HL-60/S4 treated with phorbol 12-myristate 13-acetate at 8.2 ng/mL for 4 days and 3 days (cell line): Measurements from ENCODE around the gene SLCO1A2.

ENCODE experiments used
- in situ Hi-C: fragments of 300-500 bp; cut with MboI; formaldehyde crosslinking; loops from 2 replicates; pipeline ENCODE4 v1.15.0; 2022; ENCODE audit warnings: low sequenced_read_pairs

The SLCO1A2 gene

GRCh38 chr12:21330682-21331253 is 3.9 kb downstream of the SLCO1A2 start:
- in situ Hi-C loops = no loop called here

DNA sequence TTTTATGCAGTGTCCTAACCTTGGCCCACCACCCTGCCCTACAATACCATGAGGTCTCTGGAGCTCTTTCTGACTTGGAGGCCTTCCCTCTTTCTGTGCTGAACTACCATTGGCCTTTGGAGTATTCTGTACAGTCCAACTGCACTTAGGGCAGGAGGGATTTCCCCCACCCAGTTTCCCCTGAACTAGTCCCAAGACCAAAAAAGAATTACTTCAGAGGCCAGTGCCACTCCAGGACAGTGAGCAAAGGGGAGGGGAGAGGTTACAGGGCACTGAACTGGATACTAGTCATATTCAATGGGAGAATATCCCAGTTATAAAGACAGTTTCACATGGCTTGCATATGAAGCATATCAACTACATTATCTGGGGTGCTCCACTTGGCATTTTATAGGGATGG is 6.1 kb downstream of the SLCO1A2 start:
- in situ Hi-C loops = no loop called here

DNA sequence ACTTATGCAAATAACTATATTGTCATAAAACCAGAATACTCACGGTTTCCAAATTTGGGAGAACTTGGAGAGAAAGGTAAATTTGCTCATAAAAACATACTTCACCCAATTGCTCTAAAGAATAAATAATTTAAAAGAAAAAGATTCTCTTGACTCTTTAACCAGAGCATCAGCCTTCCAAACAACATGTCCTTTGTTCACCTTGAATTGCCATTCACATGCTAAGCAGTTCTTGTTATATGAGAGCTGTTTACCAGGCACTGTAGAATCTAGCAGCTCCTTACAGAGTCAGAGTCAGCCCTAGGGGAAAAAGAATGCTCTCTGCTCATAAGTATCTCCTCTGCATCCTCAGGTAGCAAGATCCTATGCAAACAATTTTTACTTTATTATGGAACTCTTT is 10.2 kb downstream of the SLCO1A2 start:
- in situ Hi-C loops = no loop called here

- in situ Hi-C loops = no loop called here
Measured at GRCh38 chr12:21323736-21324135, 11.0 kb downstream of the SLCO1A2 start.

DNA sequence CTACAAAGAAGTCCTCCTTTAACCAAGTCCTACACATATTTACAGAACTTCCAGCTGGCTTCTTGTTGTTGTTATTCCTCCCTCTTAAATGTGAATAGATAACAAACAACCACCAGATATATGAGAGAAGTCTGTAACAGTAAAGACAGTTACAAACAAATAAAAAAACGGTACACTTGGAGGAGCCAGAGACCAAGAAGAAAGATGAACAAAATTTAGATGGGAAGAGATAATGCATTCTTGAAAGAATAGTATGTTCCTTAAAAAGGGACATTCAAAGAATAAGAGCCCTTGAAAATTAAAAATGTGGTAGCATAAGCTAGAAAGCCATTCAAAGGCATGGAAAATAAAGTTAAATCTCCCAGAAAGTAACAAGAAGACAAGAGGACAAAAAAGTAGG is 25.9 kb downstream of the SLCO1A2 start:
- in situ Hi-C loops = no loop called here

- in situ Hi-C loops = no loop called here
Measured at GRCh38 chr12:21305661-21306060, 29.1 kb downstream of the SLCO1A2 start.

GRCh38 chr12:21300632-21301031 is 34.1 kb downstream of the SLCO1A2 start:
- in situ Hi-C loops = no loop called here

DNA sequence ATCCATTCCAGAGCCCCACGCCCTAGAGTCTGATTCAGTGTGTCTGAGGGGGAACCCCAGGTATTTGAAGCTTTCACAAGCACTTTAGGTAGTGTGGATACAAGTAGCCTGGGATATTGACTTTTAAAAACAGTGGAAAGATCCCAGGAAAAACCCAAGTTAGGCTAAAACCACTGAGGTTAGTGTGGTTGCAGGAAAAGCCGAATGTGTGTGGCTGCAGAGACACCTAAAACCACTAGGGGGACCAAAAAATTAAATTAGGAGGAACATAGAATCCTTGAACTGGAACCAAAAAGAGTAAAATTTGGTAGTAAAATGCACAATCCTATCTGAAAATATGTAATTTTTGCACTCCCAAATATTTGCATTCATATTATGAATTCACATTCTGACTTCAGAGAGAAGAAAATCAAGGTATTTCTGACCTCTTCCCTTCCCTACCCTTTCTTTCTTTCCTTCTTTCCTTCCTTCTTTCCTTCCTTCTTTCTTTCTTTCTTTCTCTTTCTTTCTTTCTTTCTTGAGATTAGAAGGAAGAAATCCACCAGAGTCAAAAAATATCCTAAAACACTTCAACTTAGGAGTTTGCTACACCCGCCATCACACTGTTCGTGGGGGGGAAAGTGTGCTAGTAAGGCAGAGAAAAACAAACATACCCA is 37.8 kb downstream of the SLCO1A2 start:
- in situ Hi-C loops = no loop called here

- in situ Hi-C loops = no loop called here
Measured at GRCh38 chr12:21296348-21296747, 38.4 kb downstream of the SLCO1A2 start.

DNA sequence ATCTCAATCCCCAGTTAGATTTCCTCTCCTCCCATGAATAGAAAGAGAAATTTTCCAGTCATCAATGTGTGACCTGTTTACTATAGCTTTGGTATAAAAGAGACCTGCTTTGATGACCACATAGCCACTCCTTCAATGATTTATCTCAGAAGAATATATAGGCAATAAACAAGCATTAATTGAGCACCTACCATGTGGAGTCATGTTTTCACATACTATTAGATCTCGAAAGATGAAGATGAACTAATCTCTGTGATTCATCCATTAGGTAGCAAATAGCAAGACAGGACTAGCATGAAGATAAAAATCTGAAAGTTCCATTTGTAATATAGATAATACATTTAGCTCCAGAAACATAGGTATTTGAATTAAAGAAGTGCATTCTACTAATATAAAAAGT is 40.5 kb downstream of the SLCO1A2 start:
- in situ Hi-C loops = no loop called here

GRCh38 chr12:21292111-21292510 is 42.6 kb downstream of the SLCO1A2 start:
- in situ Hi-C loops = no loop called here

DNA sequence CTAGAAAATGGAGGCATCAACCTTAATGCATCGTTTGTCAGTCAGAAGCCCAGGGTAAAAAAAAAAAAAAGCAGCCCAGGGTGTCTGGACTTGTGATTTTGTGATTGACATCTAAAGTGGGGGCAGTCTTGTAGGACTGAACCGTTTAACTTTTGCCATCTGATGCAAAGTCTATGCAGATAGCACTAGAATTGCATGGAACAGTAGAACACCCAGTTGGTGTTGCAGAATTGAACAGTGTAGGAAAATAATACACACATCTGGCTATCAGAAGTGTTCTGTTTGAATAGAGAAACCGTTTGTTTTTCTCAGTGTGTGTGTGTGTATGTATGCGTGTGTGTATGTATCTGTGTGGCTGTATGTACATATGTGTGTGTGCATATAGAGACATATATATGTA is 45.0 kb downstream of the SLCO1A2 start:
- in situ Hi-C loops = no loop called here

DNA sequence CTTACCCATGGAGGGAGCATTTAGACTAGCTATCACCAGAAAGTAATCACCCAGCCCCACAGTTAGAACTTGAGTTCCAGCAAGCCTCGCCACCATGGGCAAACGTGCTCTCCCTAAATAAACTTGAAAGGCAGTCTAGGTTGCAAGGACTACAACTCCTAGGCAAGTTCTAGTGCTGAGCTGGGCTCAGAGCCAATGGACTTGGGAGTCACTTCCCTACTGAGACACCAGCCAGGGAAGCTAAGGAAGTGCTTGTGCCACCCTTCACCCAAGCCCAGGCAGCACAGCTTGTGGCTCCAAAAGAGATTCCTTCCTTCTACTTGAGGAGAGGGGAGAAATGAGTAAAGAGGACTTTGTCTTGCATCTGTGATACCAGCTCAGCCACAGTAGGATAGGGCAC is 57.9 kb downstream of the SLCO1A2 start:
- in situ Hi-C loops = no loop called here

GRCh38 chr12:21265932-21266331 is 68.8 kb downstream of the SLCO1A2 start:
- in situ Hi-C loops = no loop called here

DNA sequence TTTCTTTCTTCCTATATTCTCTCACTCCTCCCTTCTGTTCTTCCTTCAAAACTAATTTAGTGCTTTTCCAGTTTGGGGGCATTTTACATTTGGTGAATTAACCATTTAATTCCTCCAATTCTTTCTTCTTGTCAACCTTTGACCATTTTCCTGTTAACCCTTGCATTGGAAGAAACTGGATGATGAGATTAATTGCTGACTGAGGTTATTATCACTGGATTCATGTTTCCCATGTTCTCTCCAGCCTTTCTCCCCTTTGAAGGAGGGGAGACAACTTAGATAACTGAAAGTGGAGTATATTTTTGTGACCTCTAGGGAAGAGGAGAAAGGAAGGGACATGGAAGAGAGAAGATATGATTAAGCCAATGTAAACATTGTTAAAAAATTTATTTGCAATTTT is 70.5 kb downstream of the SLCO1A2 start:
- in situ Hi-C loops = no loop called here

GRCh38 chr12:21257172-21257571 is 77.5 kb downstream of the SLCO1A2 start:
- in situ Hi-C loops = no loop called here

DNA sequence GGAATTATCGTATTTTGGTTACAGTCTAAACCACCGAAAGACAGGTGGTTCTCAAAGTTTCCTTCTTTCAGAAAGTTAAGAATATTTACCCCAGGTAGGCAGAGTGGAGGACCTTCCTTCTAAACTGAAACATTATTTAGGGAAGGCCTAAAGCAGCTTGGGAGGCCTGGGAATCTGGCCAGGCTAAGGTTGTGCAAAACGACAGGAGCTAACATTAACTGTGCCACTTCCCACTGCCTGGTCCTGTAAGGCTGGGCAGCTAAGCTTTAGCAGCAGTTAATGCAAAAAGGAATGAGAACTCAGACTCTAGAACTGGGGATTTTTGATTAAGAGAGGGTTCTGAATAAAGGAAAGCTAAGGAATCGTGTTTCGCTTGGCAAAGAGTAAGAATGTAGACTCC is 82.6 kb downstream of the SLCO1A2 start:
- in situ Hi-C loops = no loop called here

DNA sequence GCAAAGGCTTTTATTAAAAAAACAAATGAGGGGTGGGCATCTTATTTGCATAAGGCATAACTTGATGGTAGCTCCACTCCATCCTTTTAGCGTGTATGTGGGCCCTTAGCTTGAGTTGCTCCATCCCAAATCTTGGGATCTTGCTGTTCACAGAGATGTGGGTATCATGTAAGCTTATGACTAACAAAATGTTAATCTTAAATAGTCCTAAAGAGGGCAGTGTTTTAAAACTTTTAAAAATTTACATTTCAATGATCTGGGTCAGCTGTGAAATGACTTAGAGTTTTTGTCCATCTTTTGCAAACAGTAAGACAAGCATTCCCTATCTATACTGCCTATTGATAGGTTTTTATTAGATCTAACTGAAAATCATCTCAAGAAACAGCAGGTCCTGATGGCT is 86.0 kb downstream of the SLCO1A2 start:
- in situ Hi-C loops = no loop called here

DNA sequence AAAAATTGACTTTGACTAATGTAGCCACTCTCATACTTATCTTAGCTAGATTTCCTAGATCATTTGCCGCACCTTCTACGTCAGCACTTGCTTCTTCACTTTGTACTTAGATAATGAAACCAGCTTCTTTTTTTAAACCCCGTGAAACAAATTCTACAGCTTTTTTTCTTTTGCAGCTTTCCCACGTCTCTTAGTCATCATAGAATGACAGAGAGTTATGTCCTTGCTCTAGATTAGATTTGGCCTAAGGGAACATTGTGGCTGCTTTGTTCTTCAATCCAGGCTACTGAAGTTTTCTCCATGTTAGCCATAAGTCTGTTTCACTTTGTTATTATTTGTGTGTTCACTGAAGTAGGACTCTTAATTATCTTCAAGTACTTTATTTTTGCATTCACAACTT is 94.9 kb downstream of the SLCO1A2 start:
- in situ Hi-C loops = no loop called here

DNA sequence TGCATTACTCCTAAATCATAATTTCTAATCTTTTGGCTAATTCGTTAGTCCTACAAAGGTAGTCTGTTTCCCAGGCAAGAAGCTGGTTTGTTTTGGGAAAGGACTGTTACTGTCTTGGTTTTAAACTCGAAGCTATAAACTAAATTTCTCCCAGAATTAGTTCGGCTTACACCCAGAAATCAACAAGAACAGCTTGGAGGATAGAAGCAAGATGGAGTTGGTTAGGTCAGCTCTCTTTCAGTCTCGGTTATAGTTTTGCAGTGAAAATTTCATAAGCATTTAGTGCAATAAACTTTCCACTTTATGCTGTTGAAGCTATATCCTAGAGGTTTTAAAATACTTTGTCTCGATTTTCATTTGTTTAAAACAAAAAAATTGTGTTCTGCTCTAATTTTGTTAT is 100.3 kb downstream of the SLCO1A2 start:
- in situ Hi-C loops = no loop called here

DNA sequence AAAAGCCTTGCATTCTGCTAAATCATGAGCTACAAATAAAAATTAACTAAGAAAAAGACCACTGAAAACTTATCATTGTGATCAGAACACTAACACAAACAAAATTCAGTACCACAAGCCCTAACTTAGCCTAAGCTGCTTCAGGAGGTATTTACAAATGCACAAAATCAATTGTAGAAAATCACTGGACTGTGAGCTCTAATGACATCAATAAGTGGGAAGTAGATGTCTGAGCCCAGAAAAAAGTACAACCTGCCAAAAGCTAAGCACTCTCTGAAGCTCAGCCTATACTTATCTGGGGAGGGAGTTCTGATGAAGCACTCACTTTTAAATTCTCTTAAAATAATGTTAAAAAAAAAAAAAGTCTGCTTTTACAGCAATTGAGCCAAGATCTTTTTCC is 110.8 kb downstream of the SLCO1A2 start:
- in situ Hi-C loops = no loop called here

GRCh38 chr12:21221778-21222177 is 112.9 kb downstream of the SLCO1A2 start:
- in situ Hi-C loops = no loop called here

- in situ Hi-C loops = no loop called here
Measured at GRCh38 chr12:21221072-21221471, 113.6 kb downstream of the SLCO1A2 start.
